ENCODE data around the gene TNFAIP8L3. TPM values are rescaled to one million over a fixed set of nuclear protein-coding genes. Genes with fewer than 3 reads are reported as not detected.
"Not testable (repeated sequence)": the region's sequence is repeated elsewhere in the genome, so short reads cannot be mapped to it uniquely, and the experiment has no call there.

TNFAIP8L3 gene
- total RNA-seq, 1 donor from 2014 or later: not detected

DNA sequence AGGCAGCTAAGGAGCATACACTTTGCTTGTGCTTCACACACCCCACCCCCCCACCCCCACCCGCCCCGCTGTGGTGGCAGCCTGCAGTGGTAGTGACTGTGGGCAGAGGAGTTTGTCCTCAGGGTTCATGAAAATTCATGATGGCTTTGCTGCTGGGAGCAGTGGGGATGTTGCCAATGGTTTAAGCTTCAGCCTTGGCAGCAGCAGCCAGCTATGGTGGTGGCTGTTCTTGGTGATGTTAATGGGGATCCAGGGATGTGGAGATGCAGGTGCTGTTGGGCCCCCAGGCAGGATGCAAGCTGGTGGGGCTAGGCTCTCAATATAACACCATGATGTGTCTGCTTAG is 55.8 kb downstream of the TNFAIP8L3 start:
- H3K4me3 Mint-ChIP-seq (ENCODE audit: low read depth): no peak overlapping the region
- no peak overlapping the region for H3K27ac Mint-ChIP-seq
- DNase-seq (ENCODE audit: low spot score, unreplicated experiment): no peak
- peaks cover 10% of the 10 kb centered on the region for H3K9me3 Mint-ChIP-seq (ENCODE audit: low read depth)
- TF ChIP-seq, protein P1, sequence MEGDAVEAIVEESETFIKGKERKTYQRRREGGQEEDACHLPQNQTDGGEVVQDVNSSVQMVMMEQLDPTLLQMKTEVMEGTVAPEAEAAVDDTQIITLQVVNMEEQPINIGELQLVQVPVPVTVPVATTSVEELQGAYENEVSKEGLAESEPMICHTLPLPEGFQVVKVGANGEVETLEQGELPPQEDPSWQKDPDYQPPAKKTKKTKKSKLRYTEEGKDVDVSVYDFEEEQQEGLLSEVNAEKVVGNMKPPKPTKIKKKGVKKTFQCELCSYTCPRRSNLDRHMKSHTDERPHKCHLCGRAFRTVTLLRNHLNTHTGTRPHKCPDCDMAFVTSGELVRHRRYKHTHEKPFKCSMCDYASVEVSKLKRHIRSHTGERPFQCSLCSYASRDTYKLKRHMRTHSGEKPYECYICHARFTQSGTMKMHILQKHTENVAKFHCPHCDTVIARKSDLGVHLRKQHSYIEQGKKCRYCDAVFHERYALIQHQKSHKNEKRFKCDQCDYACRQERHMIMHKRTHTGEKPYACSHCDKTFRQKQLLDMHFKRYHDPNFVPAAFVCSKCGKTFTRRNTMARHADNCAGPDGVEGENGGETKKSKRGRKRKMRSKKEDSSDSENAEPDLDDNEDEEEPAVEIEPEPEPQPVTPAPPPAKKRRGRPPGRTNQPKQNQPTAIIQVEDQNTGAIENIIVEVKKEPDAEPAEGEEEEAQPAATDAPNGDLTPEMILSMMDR (IDR thresholded peaks at IDR 0.05; ENCODE audit: unreplicated experiment): no peak
- peaks cover 3% of the 10 kb centered on the region for H3K4me1 Mint-ChIP-seq (ENCODE audit: low read depth)
- H3K36me3 Mint-ChIP-seq (ENCODE audit: insufficient read depth): peaks cover 6% of the 10 kb centered on the region
- H3K27me3 Mint-ChIP-seq: no peaks in the 10 kb centered on the region

DNA sequence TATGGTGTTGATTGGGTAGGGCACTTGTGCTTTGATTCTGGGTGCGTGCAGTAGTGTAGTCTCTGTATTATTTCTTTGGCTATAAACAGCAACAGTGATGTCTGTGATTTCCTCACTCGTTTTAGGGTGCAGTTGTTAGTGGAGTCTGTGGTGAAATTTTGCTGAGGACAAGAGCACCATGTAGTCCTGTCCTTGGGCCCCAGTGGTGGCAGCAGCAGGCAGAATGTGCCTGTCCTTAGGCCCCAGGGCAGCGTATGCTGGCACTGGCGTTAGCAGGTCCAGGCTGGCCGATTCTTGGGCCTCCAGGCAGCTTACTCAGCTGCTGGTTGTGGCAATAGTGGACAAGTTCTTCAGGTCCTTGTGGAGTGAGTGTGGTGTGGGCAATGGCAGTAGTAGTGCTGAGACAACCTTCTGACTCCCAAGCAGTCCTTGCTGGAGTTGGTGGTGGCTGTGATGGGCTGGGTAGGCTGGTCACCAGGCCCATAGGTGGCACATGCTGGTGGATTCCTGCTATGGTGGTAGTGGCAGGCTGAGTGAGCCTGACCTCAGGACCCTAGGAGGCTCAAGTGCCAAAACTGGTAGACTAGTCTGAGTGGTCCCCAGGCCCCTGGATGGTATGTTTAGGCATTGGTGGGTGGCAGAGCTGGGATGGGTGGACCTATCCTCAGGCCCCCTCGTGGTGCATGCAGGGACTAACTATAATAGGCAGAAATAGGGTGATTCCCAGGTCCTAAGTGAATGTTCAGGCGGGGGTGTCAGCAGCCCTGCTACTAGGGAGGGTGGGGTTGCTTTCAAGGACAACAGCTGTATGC is 56.3 kb downstream of the TNFAIP8L3 start:
- no peak overlapping the region for H3K4me3 Mint-ChIP-seq (ENCODE audit: low read depth)
- H3K27ac Mint-ChIP-seq: no peak overlapping the region
- no peak for DNase-seq (ENCODE audit: low spot score, unreplicated experiment)
- TF ChIP-seq, protein P1 (IDR thresholded peaks at IDR 0.05; ENCODE audit: unreplicated experiment): no peak
- peaks cover 6% of the 10 kb centered on the region for H3K36me3 Mint-ChIP-seq (ENCODE audit: insufficient read depth)
- H3K4me1 Mint-ChIP-seq (ENCODE audit: low read depth): peaks cover 3% of the 10 kb centered on the region
- no peaks in the 10 kb centered on the region for H3K27me3 Mint-ChIP-seq
- H3K9me3 Mint-ChIP-seq (ENCODE audit: low read depth): peaks cover 10% of the 10 kb centered on the region

DNA sequence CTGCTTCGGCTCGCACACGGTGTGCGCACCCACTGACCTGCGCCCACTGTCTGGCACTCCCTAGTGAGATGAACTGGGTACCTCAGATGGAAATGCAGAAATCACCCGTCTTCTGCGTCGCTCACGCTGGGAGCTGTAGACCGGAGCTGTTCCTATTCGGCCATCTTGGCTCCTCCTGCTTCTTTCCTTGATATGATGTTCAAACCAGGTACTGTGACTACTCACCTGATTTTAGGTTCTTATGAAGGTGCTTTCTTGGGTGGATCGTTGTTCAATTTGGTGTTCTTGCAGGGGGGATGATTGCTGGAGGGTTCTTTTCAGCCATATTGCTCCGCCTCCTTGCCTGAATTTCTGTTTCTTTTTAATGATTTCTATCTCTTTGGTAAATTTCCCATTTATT is 57.2 kb downstream of the TNFAIP8L3 start:
- not testable (repeated sequence) for H3K27me3 Mint-ChIP-seq

DNA sequence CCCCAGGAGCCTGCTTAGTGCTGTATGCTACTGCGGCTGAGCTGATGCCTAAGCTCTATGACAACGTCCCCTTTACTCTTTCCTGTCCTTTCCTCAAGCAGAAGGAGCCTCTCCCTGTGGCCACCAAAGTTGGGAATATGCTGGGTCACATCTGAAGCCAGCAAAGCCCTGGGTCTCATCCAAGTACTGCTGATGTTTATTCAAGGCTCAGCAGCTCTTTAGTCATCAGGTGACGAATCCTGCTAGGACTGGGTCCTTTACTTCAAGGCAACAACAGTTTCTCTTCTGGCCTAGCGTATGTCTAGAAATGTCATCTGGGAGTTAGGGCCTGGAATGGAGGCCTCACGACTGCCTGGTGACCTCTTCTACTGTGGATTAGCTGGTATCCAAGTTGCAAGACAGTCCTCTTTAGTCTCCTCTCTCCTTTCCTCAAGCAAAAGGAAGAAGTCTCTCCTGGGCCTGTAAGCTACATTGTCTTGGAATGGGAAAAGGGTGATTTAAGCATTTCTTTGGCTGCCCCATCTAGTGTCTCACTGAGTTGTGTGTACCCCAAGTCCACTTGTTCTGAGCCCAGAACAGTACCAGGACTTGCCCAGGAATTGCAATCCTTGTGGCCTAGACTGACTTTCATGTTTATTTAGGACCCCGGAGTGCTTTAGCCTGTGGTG is 63.9 kb downstream of the TNFAIP8L3 start:
- Mint-ChIP-seq H3K27me3 (no peaks in the 10 kb centered on the region), H3K36me3 (ENCODE audit: insufficient read depth) (no peaks in the 10 kb centered on the region), H3K9me3 (ENCODE audit: low read depth) (peaks cover 11% of the 10 kb centered on the region), H3K4me1 (ENCODE audit: low read depth) (no peaks in the 10 kb centered on the region), H3K27ac (no peak overlapping the region), H3K4me3 (ENCODE audit: low read depth) (no peak overlapping the region)
- TF ChIP-seq, protein P1 (IDR thresholded peaks at IDR 0.05; ENCODE audit: unreplicated experiment): no peak
- no peak for DNase-seq (ENCODE audit: low spot score, unreplicated experiment)

More for the DNA sequence above, 57.2 kb downstream of the TNFAIP8L3 start:
- H3K27ac Mint-ChIP-seq; H3K4me1 Mint-ChIP-seq (ENCODE audit: low read depth); H3K36me3 Mint-ChIP-seq (ENCODE audit: insufficient read depth); DNase-seq (ENCODE audit: low spot score, unreplicated experiment): not testable (repeated sequence)
- H3K4me3 Mint-ChIP-seq (ENCODE audit: low read depth): peak overlapping the region; percentile 32
- peaks cover 10% of the 10 kb centered on the region for H3K9me3 Mint-ChIP-seq (ENCODE audit: low read depth)

DNA sequence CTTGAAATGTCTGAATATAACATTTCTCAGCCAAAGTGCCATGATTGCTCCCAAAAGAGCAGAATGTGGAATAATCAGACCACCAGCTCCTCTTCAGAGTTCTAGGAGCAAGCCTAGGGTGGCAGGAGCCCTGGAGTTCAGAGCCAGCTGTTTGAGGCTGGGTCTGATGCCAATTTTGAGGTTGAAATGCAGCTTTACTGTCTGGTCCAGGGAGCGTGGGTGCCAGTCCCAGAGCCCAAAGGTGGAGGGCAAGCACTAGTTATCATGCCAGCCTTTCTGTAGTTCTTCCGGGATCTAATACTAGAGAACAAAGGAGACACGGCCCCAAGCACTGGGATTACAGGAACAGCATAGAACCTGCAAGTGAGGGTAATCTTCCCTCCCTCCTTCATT is 69.3 kb downstream of the TNFAIP8L3 start:
- TF ChIP-seq, protein P1 (IDR thresholded peaks at IDR 0.05; ENCODE audit: unreplicated experiment): no peak
- DNase-seq (ENCODE audit: low spot score, unreplicated experiment): no peak

More for the DNA sequence above, 69.3 kb downstream of the TNFAIP8L3 start:
- Mint-ChIP-seq H3K27ac (no peak overlapping the region), H3K9me3 (ENCODE audit: low read depth) (peaks cover 11% of the 10 kb centered on the region), H3K4me1 (ENCODE audit: low read depth) (no peaks in the 10 kb centered on the region), H3K27me3 (no peaks in the 10 kb centered on the region), H3K4me3 (ENCODE audit: low read depth) (no peak overlapping the region), H3K36me3 (ENCODE audit: insufficient read depth) (no peaks in the 10 kb centered on the region)
